Activated T-cell treated with anti-CD3 and anti-CD28 coated beads for 48 hours (primary cell): Measurements from ENCODE around the gene AKAP8L.
"Not testable (repeated sequence)": the region's sequence is repeated elsewhere in the genome, so short reads cannot be mapped to it uniquely, and the experiment has no call there.

Experiments used
- DNase-seq: peaks from one replicate; pipeline ENCODE4 v3.0.0-alpha.2; 2020; ENCODE audit warnings: low read depth

Gene AKAP8L

DNA sequence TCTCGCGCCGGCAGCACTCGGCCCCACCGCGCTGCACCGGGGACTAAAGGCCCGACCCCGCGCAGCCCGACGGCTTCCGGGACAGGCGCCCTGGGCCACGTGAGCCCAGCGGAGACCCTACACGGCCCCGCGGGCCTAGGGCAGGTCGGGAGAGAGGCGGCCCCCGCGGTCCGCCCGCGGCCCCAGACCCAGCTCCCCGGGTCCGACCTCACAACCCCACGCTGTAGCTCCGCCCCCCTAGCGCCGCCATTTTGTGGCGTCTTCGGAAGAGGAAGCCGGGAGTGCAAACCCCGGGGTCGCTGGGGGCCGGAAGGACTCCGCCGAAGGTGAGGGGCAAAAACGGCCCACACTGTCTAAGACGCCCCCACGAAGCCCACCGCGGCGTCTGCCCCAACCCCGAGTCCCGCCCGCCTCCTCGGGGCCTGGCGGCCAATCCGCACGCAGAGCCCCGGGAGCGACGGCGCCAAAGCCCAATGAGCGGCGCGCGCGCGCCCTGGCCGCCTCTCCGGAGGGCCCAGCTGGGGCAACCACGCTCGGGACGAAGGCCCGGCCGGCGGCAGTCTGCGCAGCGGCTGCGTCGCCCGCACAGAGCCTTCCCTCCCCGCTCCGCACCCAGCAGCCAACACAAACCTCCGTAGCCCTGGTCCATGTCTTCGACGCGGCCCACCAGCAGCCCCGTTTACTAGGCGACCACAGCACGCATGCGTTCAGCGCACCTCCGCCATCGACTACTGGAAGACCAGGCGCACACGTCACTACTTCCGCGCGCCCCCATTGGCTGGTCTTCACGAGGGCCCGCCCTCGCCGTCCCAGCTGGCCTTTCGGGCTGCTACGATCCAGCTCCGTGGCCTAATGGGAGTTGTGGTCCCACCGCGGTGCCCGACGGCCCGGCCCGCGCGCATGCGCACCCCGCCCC lies 39.4 kb downstream of the AKAP8L start, which contains the start of gene AKAP8:
TSS of gene AKAP8 (minus strand) at position 705 of the 916 bp plus-strand sequence. CDS start at position 649, 56 bp downstream.
- peak; percentile 97 for DNase-seq

DNA sequence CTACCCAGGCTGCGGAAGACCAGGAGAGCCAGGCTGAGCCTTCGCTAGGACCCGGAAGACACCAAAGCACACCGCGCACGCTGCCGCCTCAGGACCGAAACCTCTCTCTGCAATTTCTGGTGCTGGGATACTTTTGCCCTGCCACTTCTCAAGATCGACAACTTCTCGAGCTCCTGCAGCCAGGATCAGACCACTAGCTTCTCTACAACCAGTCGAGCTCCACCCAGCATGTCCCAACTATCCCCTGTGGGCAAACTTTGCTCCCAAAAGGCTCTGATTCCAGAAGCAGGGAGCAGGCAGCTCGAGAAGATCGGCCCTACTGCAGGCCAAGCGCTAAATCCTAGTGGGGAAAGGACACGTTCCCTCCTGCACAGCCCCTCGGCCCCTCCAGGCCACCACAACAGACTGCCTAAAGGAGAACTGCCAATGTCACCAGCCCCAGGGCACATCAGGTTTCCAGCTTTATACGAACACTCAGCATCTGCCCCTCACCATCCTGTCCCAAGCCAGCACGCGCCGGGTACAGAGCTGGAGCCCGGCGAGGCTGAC lies 40.2 kb downstream of the AKAP8L start:
- peak; percentile 45 for DNase-seq

DNA sequence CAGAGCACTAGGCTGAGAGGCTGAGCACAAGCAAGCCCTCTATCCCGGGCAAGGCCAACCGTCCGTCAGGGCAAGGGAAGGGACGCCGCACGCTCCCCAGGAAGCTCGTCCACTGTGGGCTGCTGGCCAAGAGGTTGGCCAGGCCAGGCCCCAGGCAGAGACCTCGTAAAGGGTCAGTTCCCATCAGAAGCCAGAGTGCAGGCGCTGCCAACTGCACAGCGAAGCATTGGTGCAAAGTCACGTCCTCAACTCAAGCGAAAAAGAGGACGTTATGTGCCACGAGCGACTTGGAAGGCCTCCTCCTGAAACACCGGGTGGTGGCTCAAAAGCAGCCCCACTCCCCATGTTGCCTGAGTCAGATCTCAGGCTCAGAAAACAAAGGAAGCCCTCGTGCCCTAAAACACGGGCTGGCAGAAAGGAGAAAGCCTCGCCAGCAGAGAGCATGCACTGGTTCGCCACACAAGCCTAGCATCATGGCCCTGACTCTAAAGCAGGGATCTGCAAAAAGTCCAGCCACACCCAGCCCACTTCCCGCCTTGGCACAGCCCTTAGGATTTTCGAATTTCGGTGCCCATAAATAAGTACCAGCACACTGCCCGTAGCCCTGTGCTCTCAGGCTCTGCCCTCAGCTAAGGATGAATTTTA lies 43.9 kb downstream of the AKAP8L start:
- no peak for DNase-seq

DNA sequence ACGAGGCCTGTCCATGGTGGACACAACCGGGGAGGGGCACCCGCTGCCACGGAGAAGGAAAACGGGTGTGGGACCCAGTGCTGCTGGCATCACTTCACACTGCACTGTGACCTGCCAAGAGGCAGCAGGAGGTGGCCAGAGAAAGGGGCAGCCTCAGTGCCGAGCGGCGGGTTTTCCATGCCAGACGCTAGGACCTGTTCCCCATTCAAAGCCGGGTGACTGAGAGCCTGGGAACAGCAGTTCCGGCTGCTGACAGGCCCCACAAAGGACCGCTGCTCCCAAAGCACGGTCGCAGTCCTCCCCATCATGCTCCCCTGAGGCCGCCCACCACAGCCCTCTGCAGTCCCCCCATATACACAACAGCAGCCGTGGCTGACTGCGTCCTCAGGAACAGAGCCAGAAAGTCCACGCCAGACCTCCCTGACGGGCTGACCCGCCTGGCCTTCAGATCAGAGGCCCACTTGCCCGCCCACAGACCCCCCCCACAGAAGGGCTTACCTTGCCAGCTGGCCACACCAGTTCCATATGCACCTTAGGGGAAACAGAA lies 44.6 kb downstream of the AKAP8L start:
- no peak for DNase-seq

DNA sequence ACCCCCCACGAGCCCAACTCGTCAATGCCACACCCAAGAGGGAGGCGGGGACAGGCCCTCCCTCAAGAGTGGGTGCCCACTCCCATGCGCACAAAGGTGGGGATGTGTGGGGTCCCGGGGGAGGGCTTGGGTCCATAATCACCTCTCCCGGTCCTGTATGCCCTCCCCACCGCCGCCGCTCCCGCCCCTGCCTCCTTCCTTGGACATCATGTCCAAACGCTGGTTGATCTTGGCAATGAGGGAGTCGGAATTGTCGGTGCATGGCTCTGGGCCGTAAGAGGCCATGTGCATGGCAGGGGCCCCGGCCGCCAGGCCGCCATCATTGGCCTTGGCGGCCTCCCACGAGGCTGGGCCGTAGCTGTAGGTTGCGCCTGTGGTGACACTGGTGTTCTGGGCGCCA lies 45.1 kb downstream of the AKAP8L start:
- no peak for DNase-seq

DNA sequence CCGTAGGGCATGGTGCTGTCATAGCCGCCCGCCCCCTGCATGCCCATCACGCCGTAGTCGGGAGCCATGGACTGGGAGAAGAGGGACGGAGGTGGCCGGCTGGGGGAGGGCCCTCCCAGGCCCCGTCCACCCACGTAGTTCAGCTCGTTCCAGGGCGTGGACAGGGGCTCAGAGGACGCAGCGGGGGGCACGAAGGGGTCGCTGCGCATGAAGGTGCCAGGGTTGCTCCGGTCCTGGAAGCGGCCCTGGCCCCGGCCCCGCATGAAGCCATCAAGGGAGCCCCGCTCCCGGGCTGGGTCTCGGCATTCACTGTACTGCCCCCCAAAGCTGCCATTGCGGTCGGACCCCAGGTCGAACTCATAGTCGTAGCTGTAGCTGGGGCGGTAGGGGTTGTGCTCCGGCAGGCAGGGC lies 45.9 kb downstream of the AKAP8L start:
- no peak for DNase-seq

DNA sequence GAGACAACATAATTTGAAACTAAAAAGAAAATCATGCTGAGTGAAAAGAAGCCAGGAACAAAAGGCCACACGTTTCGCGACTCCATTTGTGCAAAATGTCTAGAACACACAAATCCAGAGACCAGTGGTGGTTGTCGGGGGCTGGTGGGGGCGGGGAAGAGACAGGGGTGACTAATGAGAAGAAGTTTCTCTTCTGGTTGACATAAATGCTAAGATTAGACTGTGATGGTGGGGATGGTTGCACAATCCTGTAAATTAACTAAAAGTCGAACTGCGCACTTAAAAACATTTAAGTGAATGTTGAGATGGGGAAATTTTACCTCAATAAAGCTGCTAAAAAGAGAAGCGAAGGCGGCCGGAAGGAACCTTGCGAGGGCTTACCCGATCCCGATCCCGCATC lies 46.3 kb downstream of the AKAP8L start:
- DNase-seq = peak; percentile 35

DNA sequence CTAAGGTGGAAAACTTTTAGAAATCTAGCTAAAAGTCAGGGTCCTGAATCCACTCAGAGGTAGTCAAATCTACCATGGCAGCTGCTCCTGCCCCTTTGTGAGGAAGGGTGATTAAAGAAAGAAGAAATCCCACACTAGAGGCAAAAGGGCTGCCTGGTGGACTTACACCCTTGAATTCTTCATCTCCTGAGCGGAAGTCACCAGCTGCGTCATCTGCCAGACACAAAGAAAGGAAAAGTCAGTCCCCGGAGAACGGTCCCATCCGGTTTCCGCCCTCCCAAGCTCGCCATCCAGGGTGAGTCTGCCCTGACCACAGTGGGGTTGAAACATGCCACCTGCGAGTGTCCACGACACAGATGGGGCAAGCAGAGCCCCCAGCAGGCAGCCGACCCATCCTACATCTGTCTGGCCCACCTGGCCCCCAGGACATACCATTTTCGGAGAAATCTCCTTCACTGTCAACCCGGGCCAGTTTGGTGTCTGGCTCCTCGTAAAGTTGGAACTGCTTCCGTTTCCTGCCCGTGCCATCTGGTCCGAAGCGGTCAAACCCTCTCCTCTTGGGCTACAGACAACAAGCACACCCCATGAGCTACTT lies 46.9 kb downstream of the AKAP8L start:
- no peak for DNase-seq

DNA sequence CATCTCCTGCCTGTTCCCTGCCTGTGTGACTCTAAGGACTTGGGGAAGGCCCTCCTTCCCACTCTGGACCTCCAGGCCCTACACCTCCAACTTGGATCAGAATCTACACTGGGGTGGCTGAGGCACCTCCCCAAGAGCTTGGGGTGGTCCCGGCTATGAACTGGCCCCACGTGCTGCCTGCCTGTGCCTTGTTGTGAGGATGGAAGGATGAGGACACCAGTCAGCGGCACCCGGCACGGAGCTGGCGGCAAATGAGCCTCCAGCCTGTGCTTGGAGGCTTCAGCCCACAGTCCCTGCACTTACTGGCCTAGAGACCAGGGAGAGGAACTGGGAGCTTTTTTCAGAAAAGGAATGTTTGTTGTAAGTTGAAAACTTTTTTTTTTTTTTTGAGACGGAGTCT lies 47.7 kb downstream of the AKAP8L start:
- no peak for DNase-seq

DNA sequence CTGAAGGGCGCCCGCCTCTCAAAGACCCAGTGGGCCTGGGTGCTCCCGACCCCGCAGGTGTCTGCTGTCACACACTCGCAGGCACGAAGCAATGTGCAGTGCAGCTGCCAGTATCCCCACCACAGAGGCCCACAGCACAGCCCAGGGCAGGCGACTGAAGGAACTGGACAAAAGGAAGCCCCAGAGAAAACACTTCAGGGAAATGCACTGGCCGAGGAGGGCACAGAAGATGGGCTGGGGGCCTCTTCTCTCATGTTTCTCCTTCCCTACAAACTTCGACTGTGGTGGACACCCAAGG lies 49.2 kb downstream of the AKAP8L start:
- no peak for DNase-seq

DNA sequence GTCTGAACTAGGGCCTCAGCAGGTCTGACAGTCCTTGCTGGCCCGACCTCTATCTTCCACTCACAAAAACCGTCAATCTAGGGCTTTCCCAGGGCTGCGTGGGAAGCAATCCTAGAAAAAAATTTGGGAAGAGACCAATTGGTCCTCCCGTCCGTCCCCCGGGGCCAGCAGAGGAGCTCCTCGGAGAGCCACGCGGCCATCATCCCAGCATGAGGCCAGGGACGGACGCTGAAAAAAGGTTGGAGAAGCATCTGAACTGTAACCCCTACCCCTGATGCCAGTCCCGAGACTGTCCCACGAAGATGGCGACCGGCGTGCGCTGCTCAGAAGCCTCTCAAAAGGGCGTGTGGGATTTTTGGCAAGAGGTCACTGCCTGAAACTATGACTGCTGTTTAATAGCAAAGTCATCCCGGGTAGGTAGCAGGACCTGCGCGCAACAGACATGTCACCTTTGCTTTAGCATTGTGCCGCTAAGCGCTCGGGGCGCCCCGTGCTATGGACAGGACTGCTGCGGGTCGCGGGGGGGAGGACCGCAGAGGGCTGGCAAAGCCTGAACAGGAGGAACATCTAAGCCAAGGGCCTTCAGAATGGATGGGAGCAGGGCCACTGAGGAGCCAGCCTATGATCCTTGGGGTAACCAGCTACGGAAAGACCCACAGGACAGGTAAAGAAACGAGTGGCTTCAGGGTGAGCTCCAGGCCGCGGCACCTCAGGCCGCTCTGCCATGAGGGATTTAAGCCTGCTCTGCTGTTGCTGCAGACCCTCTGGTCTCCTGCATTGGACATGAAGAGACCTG lies 49.8 kb downstream of the AKAP8L start:
- no peak for DNase-seq

DNA sequence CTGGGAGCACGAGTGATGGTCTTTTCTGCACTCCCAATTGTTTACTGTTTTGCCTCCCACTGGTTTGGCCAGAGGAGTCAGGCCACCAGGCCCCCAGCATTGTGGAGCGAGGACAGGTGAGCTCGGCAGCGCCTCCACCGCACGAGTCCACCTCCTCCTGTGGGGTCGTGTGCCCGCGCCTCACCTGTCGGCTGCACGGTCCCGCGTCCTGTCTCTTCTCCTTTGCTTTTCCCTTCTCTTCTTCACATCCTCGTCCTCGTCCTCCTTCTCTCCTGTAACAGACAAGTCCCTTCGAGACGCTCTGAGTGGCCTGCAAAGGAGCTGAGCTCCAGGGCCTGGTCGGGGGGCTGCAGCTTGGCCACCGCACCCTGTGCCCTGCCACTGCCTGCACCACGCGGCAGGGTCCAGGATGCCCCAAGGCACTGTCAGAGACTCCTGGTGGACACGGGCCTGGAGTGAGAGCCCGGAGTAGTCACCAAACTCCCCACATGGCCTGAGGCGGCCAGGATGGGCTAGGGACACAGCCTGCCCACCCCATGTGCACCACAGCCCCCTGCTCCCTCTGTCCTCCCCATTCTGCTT lies 50.6 kb downstream of the AKAP8L start:
- no peak for DNase-seq

DNA sequence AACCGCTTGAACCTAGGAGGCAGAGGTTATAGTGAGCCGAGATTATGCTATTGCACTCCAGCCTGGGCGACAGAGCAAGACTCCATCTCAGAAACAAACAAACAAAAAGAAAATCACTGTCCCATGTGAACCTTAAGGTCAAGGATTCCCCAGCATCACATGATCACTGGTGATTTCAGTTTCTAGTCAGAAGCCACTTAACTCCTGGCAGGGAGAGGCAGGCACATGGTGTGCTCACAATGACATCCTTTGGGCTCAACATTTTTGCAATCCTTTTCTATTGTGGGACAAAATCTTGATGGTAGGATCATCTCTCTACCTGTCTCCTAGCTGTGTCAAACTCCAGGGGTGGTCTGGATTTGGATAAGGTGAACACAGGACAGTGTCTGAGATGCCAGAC lies 51.3 kb downstream of the AKAP8L start:
- DNase-seq = no peak

DNA sequence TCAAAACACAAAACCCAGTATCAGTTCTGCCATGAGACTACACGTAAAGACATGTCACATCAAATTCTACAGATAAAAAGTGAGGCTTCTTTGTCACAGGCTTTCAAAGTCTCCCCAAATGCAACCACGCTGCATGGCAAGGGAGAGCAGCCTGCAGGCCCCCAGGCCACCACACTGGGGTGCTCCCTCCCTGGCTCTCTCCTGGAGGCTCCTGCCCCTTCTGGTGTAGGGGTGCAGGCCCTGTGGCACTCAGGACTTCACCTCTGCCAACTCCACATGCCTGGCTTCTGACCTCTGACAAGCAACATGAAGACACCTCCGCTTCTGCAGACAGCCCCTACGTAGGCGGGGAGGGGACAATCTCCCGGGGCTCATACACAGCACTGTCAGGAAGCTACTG lies 53.5 kb downstream of the AKAP8L start:
- no peak for DNase-seq

DNA sequence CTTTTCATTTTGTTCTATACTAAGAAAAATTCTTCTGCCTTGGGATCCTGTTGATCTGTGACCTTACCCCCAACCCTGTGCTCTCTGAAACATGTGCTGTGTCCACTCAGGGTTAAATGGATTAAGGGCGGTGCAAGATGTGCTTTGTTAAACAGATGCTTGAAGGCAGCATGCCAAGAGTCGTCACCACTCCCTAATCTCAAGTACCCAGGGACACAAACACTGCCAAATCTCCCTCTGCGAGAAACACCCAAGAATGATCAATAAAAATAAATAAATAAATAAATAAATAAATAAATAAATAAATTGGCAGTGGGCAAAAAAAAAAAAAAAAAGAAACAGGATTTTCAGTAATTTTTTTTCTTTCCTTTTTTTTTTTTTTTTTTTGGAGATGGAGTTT lies 55.0 kb downstream of the AKAP8L start:
- DNase-seq = not testable (repeated sequence)

DNA sequence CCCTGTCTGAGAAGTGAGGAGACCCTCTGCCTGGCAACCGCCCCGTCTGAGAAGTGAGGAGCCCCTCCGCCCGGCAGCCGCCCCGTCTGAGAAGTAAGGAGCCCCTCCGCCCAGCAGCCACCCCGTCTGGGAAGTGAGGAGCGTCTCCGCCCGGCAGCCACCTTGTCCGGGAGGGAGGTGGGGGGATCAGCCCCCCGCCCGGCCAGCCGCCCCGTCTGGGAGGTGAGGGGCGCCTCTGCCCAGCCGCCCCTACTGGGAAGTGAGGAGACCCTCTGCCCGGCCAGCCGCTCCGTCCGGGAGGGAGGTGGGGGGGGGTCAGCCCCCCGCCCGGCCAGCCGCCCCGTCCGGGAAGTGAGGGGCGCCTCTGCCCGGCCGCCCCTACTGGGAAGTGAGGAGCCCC lies 55.7 kb downstream of the AKAP8L start:
- not testable (repeated sequence) for DNase-seq

DNA sequence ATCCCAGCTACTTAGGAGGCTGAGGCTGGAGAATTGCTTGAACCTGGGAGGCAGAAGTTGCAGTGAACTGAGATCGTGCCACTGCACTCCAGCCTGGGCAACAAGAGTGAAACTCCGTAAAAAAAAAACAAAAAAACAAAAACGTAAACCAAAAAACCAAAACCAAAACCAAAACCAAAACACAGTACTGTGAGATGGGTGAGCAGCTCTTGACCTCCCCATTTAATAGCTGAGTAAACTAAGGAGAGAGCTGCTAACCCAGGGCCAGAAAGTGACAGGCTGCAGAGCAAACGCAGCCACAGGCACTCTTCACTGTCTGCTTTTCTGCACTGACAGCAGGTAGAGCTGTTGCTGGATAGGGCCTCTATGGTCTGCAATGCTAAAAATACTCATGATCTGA lies 58.8 kb downstream of the AKAP8L start:
- DNase-seq = not testable (repeated sequence)

DNA sequence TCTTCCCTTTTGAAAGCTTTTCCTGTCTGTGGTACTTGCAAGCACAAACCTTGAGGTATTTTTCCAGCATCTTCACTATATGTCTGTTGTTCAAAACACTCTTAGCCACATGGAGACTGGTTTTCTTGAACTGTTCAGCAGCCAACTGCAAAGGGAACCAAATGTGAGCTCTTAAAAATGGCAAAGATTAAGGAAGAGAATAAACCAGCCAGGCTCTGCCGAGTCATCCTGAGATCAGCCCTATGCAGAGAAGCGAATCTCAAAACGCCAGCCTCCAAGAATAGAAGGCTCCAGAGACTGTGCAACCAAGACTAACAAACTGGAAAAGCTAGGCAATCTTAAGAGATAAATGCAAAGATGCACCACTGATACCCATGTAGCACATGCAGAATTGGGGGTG lies 59.9 kb downstream of the AKAP8L start:
- no peak for DNase-seq

DNA sequence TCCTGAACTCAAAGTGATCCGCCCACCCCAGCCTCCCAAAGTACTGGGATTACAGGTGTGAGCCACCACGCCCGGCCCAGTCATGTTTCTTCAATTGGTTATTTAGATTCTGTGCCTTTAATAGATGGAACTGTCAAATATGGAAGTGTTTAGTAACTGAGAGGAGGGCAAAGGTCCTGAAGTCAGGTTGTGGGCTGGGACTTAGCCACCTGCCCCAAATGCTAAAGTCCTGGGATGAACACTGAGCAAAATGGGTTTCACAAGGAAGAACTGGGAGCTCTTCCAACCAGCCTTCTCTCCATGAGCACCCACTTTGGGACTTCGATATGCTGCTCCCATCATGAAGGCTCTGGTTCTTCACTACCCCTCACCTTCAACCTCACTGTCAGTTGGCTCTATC lies 60.9 kb downstream of the AKAP8L start:
- no peak for DNase-seq

DNA sequence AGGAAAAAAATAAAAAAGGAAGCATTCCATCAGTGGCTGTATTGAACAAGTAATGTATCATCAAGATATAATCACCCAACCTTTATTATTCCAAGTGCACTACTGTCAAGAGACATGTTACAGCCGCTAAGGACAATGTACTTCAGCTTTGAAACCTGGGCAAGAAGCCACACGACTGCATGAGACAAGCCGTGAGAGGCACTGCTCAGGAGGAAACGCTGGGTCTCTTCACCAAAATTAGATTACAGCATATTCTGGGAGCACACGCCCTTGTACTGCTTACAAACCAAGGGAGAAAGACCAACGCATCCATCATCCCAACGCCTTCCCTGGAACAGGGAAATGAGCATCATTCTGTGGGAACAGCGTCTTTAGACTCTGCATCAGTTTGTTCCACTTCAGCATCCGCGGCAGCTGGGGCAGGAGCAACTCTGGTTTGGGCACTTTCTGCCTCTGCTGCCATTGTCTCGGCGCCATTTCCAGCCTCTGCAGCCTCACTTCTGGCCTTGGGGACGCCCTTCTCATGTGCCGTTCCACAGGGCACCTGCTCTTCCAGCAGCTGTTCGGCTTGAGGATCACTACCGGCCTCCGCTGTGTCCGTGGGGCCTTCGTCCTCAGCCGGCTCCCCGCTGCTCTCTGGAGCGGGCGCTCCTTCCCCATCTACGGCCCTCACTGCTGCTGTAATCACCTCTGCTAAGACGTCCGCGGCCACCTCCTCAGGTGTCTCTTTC lies 64.1 kb downstream of the AKAP8L start:
- DNase-seq = no peak

DNA sequence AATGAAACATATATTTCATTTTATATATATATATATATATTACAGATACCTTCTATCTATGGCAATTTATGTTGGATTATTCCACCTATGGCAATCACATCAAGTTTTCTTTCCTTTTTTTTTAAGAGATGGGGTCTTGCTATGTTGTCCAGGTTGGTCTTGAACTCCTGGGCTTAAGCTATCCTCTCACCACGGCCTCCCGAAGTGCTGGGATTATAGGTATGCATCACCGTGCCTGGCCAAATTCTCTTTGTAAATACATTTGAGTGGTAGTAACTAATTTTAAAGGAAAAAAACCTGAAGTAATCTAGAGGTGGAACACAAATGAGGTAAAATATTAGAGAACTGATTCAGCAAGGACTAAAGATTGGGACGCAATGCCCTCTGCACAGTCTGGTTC lies 64.9 kb downstream of the AKAP8L start:
- DNase-seq = no peak
